WTC11 (cell line): ENCODE measurements around the gene CDH6. TPM values are rescaled to one million over a fixed set of nuclear protein-coding genes. Genes with fewer than 3 reads are reported as not detected.

Experiments used
- ATAC-seq: fragments of 200-7000 bp; cut with Tn5 transposase; 2 replicates; pipeline ENCODE4 v1.10.0; 2021; ENCODE audit warnings: mild to moderate bottlenecking, moderate library complexity
- CTCF ChIA-PET: fragments of 300-600 bp; sonication (Branson Sonifier 250); formaldehyde crosslinking; loops from one replicate; lab custom pipeline; 2021; ENCODE audit warnings: antibody characterized with exemption; lab: Charles Lee
- POLR2A ChIA-PET: fragments of 350-600 bp; sonication (Branson Sonifier 250); formaldehyde crosslinking; loops from one replicate; lab custom pipeline; 2021; ENCODE audit warnings: antibody characterized with exemption; lab: Charles Lee
- DNase-seq: peaks from one replicate; pipeline ENCODE4 v3.0.0; 2021; ENCODE audit warnings: low spot score
- H3K27ac Mint-ChIP-seq: 2 replicates; pipeline ENCODE4 v1.8.0; 2021; ENCODE audit warnings: mixed read lengths
- H3K27me3 Mint-ChIP-seq: 2 replicates; pipeline ENCODE4 v1.8.0; 2021; ENCODE audit warnings: low read depth, mild to moderate bottlenecking, moderate library complexity, mixed read lengths
- H3K36me3 Mint-ChIP-seq: 2 replicates; pipeline ENCODE4 v1.8.0; 2021; ENCODE audit warnings: mixed read lengths
- H3K4me1 Mint-ChIP-seq: 2 replicates; pipeline ENCODE4 v1.8.0; 2022; ENCODE audit warnings: mixed read lengths
- H3K4me3 Mint-ChIP-seq: 2 replicates; pipeline ENCODE4 v1.8.0; 2021; ENCODE audit warnings: mild to moderate bottlenecking, moderate library complexity, mixed read lengths
- H3K9me3 Mint-ChIP-seq: 2 replicates; pipeline ENCODE4 v1.8.0; 2021; ENCODE audit warnings: mixed read lengths
- ATF1 ChIP-seq: sonication (generic); formaldehyde crosslinking; IDR thresholded peaks from 2 replicates; pipeline ENCODE4 v1.8.1; 2023; ENCODE audit warnings: mild to moderate bottlenecking, moderate library complexity, missing genetic modification reagents
- ATF6 ChIP-seq: sonication (generic); formaldehyde crosslinking; IDR thresholded peaks from 2 replicates; pipeline ENCODE4 v1.8.1; 2023; ENCODE audit warnings: mild to moderate bottlenecking, missing genetic modification reagents
- E2F4 ChIP-seq: sonication (generic); formaldehyde crosslinking; IDR thresholded peaks from 2 replicates; pipeline ENCODE4 v1.8.1; 2022; ENCODE audit warnings: low read depth, mild to moderate bottlenecking, moderate library complexity, missing genetic modification reagents, borderline replicate concordance
- EMX1 ChIP-seq: fragments of 250-450 bp; sonication (Bioruptor Pico); IDR thresholded peaks from 2 replicates; pipeline ENCODE4 v1.8.0; 2021; ENCODE audit warnings: mild to moderate bottlenecking
- ESRRA ChIP-seq: sonication (generic); formaldehyde crosslinking; IDR thresholded peaks from 2 replicates; pipeline ENCODE4 v1.8.1; 2022; ENCODE audit warnings: mild to moderate bottlenecking, missing genetic modification reagents, borderline replicate concordance
- ETV6 ChIP-seq: sonication (generic); formaldehyde crosslinking; IDR thresholded peaks from 2 replicates; pipeline ENCODE4 v1.8.1; 2022; ENCODE audit warnings: mild to moderate bottlenecking, missing genetic modification reagents
- GTF2I ChIP-seq: fragments of 250-450 bp; sonication (Bioruptor Pico); conservative IDR thresholded peaks from 2 replicates; pipeline ENCODE4 v1.4.0; 2021; ENCODE audit warnings: mild to moderate bottlenecking
- IRF1 ChIP-seq: sonication (generic); formaldehyde crosslinking; IDR thresholded peaks from 2 replicates; pipeline ENCODE4 v1.8.0; 2023; ENCODE audit warnings: missing genetic modification reagents
- PRRX2 ChIP-seq: fragments of 250-450 bp; sonication (Bioruptor Pico); IDR thresholded peaks from 2 replicates; pipeline ENCODE4 v1.8.0; 2021; ENCODE audit warnings: mild to moderate bottlenecking
- STAT6 ChIP-seq: sonication (generic); formaldehyde crosslinking; conservative IDR thresholded peaks from 2 replicates; pipeline ENCODE4 v1.8.1; 2023; ENCODE audit warnings: mild to moderate bottlenecking, low read depth, missing genetic modification reagents, moderate library complexity
- ZBTB43 ChIP-seq: sonication (generic); formaldehyde crosslinking; IDR thresholded peaks from 2 replicates; pipeline ENCODE4 v1.8.1; 2023; ENCODE audit warnings: mild to moderate bottlenecking, missing genetic modification reagents
- ZNF138 ChIP-seq: sonication (generic); formaldehyde crosslinking; conservative IDR thresholded peaks from 2 replicates; pipeline ENCODE4 v1.8.1; 2022; ENCODE audit warnings: mild to moderate bottlenecking, moderate library complexity, missing genetic modification reagents
- ZNF263 ChIP-seq: sonication (generic); formaldehyde crosslinking; IDR thresholded peaks from 2 replicates; pipeline ENCODE4 v1.8.1; 2022; ENCODE audit warnings: low read depth, mild to moderate bottlenecking, moderate library complexity, missing genetic modification reagents
- ZNF281 ChIP-seq: sonication (generic); formaldehyde crosslinking; IDR thresholded peaks from 2 replicates; pipeline ENCODE4 v1.8.0; 2023; ENCODE audit warnings: mild to moderate bottlenecking, missing genetic modification reagents
- ZNF671 ChIP-seq: fragments of 250-450 bp; sonication (Bioruptor Pico); IDR thresholded peaks from 2 replicates; pipeline ENCODE4 v1.8.0; 2021; ENCODE audit warnings: mild to moderate bottlenecking
- total RNA-seq: library from RNA; stranded (reverse); gene quantifications from 3 replicates; pipeline ENCODE4 v1.2.3, GENCODE V29; 2021

CDH6 gene
- total RNA-seq, 1 experiment from 2014 or later = 2.6 TPM

GRCh38 chr5:31365776-31366175 lies 172.3 kb downstream of the CDH6 start:
- ChIA-PET POLR2A (no interaction called here), CTCF (no interaction called here)
- no peak for TF ChIP-seq ZNF138
- no peak for TF ChIP-seq ZBTB43
- no peak for TF ChIP-seq ETV6
- TF ChIP-seq PRRX2 (CRISPR knock-in tag) = no peak
- TF ChIP-seq IRF1 (CRISPR knock-in tag) = no peak
- no peak for TF ChIP-seq ESRRA (CRISPR knock-in tag)
- TF ChIP-seq ATF6 (CRISPR knock-in tag) = no peak
- TF ChIP-seq ZNF281 (CRISPR knock-in tag) = no peak
- no peak for TF ChIP-seq ATF1 (CRISPR knock-in tag)
- H3K27me3 Mint-ChIP-seq = peaks cover 3% of the 10 kb centered on the region; the same call in 1 of the 2 replicates
- H3K36me3 Mint-ChIP-seq = peaks cover 6% of the 10 kb centered on the region
- DNase-seq (no peak), ATAC-seq (no peak)
- H3K4me1 Mint-ChIP-seq = peaks cover 14% of the 10 kb centered on the region
- H3K9me3 Mint-ChIP-seq = peaks cover 20% of the 10 kb centered on the region
- H3K4me3 Mint-ChIP-seq = no peak overlapping the region
- no peak overlapping the region for H3K27ac Mint-ChIP-seq

- POLR2A ChIA-PET = no interaction called here
- peaks cover 4% of the 10 kb centered on the region; the same call in 1 of the 2 replicates for H3K27me3 Mint-ChIP-seq
- H3K4me1 Mint-ChIP-seq = peaks cover 10% of the 10 kb centered on the region
- H3K36me3 Mint-ChIP-seq = peaks cover 6% of the 10 kb centered on the region
- TF ChIP-seq STAT6 (no peak), GTF2I (no peak), E2F4 (no peak), EMX1 (CRISPR knock-in tag) (no peak), ZNF263 (CRISPR knock-in tag) (no peak), ZNF671 (CRISPR knock-in tag) (no peak), ZNF281 (CRISPR knock-in tag) (no peak)
- TF ChIP-seq, all 79 proteins: peak for 0
- H3K27ac Mint-ChIP-seq = no peak overlapping the region
- H3K9me3 Mint-ChIP-seq = peaks cover 26% of the 10 kb centered on the region
- CTCF ChIA-PET = no interaction called here
- DNase-seq (no peak), ATAC-seq (no peak)
- no peak overlapping the region for H3K4me3 Mint-ChIP-seq
Measured at GRCh38 chr5:31366941-31367340, 173.5 kb downstream of the CDH6 start.
